ENCODE results near the gene FMNL3. TPM values are rescaled to one million over a fixed set of nuclear protein-coding genes. Genes with fewer than 3 reads are reported as not detected.
"Not testable (repeated sequence)": the region's sequence is repeated elsewhere in the genome, so short reads cannot be mapped to it uniquely, and the experiment has no call there.

FMNL3 gene
- total and polyA plus RNA-seq, 8 donors = 2.1 to 28.5 (median 8.3) TPM

DNA sequence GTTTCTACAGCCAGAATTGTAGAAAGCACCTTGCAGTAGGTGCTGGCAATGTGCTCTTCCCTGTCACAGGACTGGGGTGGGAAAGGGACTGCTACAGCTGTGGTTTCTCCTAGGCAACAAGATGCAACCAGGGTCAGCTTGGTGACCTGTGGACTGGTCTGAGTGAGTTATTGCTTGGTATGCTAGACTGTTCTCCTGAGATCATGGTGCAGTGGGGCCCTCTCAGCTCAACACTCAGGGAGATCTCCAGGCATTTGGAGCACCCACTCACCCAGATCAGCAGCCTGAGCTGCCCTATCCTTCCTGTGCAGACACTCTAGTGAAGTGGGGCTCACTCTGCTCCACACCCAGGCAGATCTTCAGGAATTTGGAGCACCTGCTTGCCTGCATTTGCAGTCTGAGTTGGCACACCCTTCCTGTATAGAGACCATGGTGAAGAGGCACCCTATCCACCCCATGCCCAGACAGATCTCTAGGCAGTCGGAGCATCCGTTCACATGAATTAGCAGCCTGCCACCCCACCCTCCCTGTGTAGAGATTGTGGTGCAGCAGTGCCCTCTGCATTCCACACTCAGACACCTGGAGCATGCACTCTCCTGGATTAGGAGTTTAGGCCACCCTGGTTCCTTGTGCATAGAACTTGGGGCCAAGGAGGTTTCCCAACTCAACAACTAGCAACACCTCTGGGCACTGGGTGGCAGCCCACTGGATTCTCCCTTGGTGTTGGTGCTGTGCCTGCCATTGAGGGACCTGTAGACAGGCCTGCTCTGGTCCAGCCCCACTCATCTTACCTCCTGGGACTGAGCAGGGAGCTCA, 97.9 kb downstream of the FMNL3 start:
- Histone ChIP-seq H3K9me3 (peaks cover 0 to 10% (median 0%) of the 10 kb centered on the region in 4 donors), H3K27me3 (no peaks in the 10 kb centered on the region), H3K36me3 (no peaks in the 10 kb centered on the region), H3K4me1 (no peaks in the 10 kb centered on the region), H3K4me3 (no peak overlapping the region), H3K27ac (no peak overlapping the region)
- 93 to 100% (median 98%) methylated on average over 1 to 2 of the region's 2 CpGs for WGBS, 5 donors
- no peak for DNase-seq
- TF ChIP-seq EP300 (IDR thresholded peaks at IDR 0.05) (no peak), POLR2A (IDR thresholded peaks at IDR 0.05) (no peak), POLR2AphosphoS5 (IDR thresholded peaks at IDR 0.05) (no peak)
- TF ChIP-seq, protein P1, sequence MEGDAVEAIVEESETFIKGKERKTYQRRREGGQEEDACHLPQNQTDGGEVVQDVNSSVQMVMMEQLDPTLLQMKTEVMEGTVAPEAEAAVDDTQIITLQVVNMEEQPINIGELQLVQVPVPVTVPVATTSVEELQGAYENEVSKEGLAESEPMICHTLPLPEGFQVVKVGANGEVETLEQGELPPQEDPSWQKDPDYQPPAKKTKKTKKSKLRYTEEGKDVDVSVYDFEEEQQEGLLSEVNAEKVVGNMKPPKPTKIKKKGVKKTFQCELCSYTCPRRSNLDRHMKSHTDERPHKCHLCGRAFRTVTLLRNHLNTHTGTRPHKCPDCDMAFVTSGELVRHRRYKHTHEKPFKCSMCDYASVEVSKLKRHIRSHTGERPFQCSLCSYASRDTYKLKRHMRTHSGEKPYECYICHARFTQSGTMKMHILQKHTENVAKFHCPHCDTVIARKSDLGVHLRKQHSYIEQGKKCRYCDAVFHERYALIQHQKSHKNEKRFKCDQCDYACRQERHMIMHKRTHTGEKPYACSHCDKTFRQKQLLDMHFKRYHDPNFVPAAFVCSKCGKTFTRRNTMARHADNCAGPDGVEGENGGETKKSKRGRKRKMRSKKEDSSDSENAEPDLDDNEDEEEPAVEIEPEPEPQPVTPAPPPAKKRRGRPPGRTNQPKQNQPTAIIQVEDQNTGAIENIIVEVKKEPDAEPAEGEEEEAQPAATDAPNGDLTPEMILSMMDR (IDR thresholded peaks at IDR 0.05) = no peak
- intact Hi-C loops (cut with DNase I; ENCODE audit: low total_unique reads) = no loop called here

GRCh38 chr12:49605539-49605938, 101.7 kb downstream of the FMNL3 start, which contains the start of gene FAM186B:
Gene FAM186B, minus strand, starts transcription at chr12:49605639. Its CDS starts 162 bp downstream, at chr12:49605477.
- H3K36me3 ChIP-seq; intact Hi-C loops (cut with DNase I; ENCODE audit: low total_unique reads); H3K4me1 ChIP-seq; H3K27ac ChIP-seq; H3K9me3 ChIP-seq; DNase-seq; H3K4me3 ChIP-seq; H3K27me3 ChIP-seq: not testable (repeated sequence)
- WGBS, 5 donors = 85 to 98% (median 94%) methylated on average over 4 of the region's 4 CpGs

- H3K27me3 ChIP-seq = no peaks in the 10 kb centered on the region
- TF ChIP-seq EP300 (IDR thresholded peaks at IDR 0.05) (no peak), POLR2AphosphoS5 (IDR thresholded peaks at IDR 0.05) (no peak), POLR2A (IDR thresholded peaks at IDR 0.05) (no peak)
- TF ChIP-seq, protein P1 (IDR thresholded peaks at IDR 0.05) = no peak
- H3K4me1 ChIP-seq = no peaks in the 10 kb centered on the region
- H3K36me3 ChIP-seq = peaks cover 0 to 12% (median 2%) of the 10 kb centered on the region in 4 donors
- H3K4me3 ChIP-seq = no peak overlapping the region
- 46 to 60% (median 56%) methylated on average over 5 of the region's 5 CpGs for WGBS, 5 donors
- H3K27ac ChIP-seq = no peak overlapping the region
- DNase-seq = no peak
- no peaks in the 10 kb centered on the region for H3K9me3 ChIP-seq
- intact Hi-C loops (cut with DNase I; ENCODE audit: low total_unique reads) = no loop called here
Observed at GRCh38 chr12:49604856-49605255, 102.3 kb downstream of the FMNL3 start.

DNA sequence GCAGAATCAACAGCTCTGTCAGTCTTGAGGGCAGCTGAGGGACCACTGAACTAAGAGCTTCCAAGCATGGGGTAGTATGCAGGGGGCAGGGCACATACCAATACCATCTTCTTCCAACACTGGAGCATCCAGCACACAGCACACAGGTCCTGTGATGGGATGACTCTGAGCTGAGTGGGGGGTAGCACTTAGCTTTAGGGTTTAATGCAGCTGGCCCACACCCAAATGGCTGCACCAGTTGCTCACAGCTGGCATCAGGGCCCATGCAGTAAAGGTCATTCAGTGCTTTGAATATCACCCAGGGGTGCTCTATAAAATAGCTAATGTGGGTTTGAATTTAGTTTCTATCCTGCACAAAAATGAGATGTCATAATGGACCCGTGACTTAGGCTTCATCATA, 103.5 kb downstream of the FMNL3 start:
- no peak for DNase-seq
- TF ChIP-seq EP300 (IDR thresholded peaks at IDR 0.05) (no peak), POLR2AphosphoS5 (IDR thresholded peaks at IDR 0.05) (no peak), POLR2A (IDR thresholded peaks at IDR 0.05) (no peak)
- TF ChIP-seq, protein P1 (IDR thresholded peaks at IDR 0.05) = no peak
- WGBS, 5 donors = 77 to 91% (median 80%) methylated on average over 1 of the region's 1 CpG
- Histone ChIP-seq H3K27me3 (no peaks in the 10 kb centered on the region), H3K9me3 (no peaks in the 10 kb centered on the region), H3K4me1 (no peaks in the 10 kb centered on the region), H3K27ac (no peak overlapping the region), H3K36me3 (peaks cover 0 to 15% (median 2%) of the 10 kb centered on the region in 4 donors), H3K4me3 (no peak overlapping the region)
- intact Hi-C loops (cut with DNase I; ENCODE audit: low total_unique reads) = no loop called here

- no peaks in the 10 kb centered on the region for H3K27me3 ChIP-seq
- intact Hi-C loops (cut with DNase I; ENCODE audit: low total_unique reads) = no loop called here
- no peaks in the 10 kb centered on the region for H3K4me1 ChIP-seq
- peaks cover 0 to 15% (median 2%) of the 10 kb centered on the region in 4 donors for H3K36me3 ChIP-seq
- no peak for TF ChIP-seq EP300 (IDR thresholded peaks at IDR 0.05)
- TF ChIP-seq POLR2A (IDR thresholded peaks at IDR 0.05) = no peak
- no peak for TF ChIP-seq POLR2AphosphoS5 (IDR thresholded peaks at IDR 0.05)
- TF ChIP-seq, protein P1 (IDR thresholded peaks at IDR 0.05) = no peak
- no peak for DNase-seq
- no peaks in the 10 kb centered on the region for H3K9me3 ChIP-seq
- no peak overlapping the region for H3K4me3 ChIP-seq
- no peak overlapping the region for H3K27ac ChIP-seq
- WGBS, 5 donors = 91 to 97% (median 95%) methylated on average over 8 of the region's 8 CpGs
Observed at GRCh38 chr12:49599961-49600360, 107.2 kb downstream of the FMNL3 start.
